Omental fat pad (tissue), 4 donors: ENCODE results near the gene CFAP46. TPM values are rescaled to one million over a fixed set of nuclear protein-coding genes. Genes with fewer than 3 reads are reported as not detected.

Experiments used
- ATAC-seq: fragments of 150-250 bp; one replicate; pipeline ENCODE4 v1.9.1; 2016; ENCODE audit warnings: mild to moderate bottlenecking, moderate library complexity; ENCODE audit not compliant: low FRiP score
- DNase-seq: peaks from one replicate; pipeline ENCODE4 v3.0.0-alpha.2; 2019; ENCODE audit warnings: low spot score
- total RNA-seq, 4 donors: library from RNA; depleted of rRNA; stranded (reverse); fragments of >200 nt; gene quantifications; one replicate each; pipeline ENCODE4 v1.1.0, GENCODE V29; 2016
- TF ChIP-seq, protein P1 (sequence below), 3 donors: fragments of 450-650 bp; IDR thresholded peaks; one replicate each; pipeline ENCODE4 v1.5.1; 2016 to 2017; ENCODE audit warnings: antibody characterized with exemption in 3 of 3, mild to moderate bottlenecking in 3 of 3, moderate library complexity in 2 of 3

Gene CFAP46
- total RNA-seq, 4 donors from 2014 or later: 0.24 to 0.37 TPM; not detected in 2

DNA sequence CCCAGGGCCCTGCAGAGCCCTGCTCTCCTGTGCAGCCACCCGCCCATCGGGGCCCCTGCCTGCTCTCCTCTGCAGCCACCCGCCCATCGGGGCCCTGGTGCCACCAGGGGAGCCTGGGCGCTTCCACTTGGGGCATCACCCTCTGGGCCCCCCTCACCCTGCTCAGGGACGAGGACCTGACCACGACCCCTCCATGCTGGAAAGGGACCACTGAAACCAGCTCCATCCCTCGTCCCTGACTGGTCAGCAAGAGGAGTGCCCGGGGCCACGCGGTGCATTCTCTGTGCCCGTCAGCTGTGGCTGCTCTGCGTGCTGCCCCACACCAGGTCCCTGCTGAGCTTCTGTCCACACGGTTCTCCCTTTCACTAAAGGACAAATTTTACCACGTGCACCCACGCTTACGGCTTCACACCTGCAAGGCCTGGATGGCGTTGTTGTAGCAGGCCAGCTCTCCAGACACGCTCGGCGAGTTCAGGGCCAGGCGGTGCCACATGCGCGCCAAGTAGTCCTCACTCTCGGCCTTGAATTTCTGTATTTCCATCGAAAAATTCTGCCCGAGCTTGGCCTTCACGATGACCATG is 57.6 kb downstream of the CFAP46 start:
- ATAC-seq (no peak), DNase-seq (no peak)
- TF ChIP-seq, protein P1, sequence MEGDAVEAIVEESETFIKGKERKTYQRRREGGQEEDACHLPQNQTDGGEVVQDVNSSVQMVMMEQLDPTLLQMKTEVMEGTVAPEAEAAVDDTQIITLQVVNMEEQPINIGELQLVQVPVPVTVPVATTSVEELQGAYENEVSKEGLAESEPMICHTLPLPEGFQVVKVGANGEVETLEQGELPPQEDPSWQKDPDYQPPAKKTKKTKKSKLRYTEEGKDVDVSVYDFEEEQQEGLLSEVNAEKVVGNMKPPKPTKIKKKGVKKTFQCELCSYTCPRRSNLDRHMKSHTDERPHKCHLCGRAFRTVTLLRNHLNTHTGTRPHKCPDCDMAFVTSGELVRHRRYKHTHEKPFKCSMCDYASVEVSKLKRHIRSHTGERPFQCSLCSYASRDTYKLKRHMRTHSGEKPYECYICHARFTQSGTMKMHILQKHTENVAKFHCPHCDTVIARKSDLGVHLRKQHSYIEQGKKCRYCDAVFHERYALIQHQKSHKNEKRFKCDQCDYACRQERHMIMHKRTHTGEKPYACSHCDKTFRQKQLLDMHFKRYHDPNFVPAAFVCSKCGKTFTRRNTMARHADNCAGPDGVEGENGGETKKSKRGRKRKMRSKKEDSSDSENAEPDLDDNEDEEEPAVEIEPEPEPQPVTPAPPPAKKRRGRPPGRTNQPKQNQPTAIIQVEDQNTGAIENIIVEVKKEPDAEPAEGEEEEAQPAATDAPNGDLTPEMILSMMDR (IDR thresholded peaks at IDR 0.05): no peak

DNA sequence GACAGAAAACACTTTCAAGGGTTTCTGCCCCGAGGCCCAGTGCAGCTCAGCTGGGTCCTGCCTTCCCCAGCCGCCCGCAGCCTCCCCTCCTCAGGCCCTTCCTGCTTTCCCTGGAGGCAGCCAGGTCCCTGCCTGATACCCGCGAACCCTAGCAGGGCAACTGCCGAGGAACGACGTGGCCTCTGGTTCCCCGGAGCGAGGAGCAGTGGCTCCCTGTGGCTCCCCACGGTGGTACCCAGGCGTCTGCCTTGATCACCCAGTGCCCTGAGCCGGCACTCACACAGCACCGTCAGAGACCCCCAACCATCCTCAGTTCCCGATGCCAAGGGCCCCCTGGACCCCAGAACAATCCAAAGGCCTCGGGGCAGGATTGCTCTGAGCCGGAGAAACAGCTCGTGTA is 58.3 kb downstream of the CFAP46 start:
- ATAC-seq (no peak), DNase-seq (no peak)
- TF ChIP-seq, protein P1 (IDR thresholded peaks at IDR 0.05): no peak

DNA sequence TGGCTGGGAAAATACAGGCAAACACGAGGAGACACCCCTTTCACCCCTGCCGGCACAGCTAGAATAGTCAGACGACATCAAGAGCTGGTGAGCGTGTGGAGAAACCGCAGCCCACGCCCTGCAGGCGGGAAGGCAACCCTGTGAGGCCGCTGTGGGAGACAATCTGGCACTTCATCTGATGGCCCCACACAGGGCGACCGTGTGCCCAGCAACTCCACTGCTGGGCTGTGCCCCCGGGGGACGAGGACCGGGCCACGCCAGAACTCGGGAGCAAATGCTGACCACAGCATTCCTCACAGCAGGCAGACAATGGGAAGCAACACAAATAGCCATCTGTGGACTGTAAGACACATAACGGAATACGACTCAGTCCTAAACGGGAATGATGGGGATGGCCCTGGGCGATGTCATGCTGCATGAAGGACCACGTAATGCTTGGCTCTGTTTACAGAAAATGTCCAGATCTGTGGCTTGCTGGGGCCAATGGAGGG is 58.9 kb downstream of the CFAP46 start:
- DNase-seq (no peak), ATAC-seq (no peak)
- TF ChIP-seq, protein P1 (IDR thresholded peaks at IDR 0.05): no peak

DNA sequence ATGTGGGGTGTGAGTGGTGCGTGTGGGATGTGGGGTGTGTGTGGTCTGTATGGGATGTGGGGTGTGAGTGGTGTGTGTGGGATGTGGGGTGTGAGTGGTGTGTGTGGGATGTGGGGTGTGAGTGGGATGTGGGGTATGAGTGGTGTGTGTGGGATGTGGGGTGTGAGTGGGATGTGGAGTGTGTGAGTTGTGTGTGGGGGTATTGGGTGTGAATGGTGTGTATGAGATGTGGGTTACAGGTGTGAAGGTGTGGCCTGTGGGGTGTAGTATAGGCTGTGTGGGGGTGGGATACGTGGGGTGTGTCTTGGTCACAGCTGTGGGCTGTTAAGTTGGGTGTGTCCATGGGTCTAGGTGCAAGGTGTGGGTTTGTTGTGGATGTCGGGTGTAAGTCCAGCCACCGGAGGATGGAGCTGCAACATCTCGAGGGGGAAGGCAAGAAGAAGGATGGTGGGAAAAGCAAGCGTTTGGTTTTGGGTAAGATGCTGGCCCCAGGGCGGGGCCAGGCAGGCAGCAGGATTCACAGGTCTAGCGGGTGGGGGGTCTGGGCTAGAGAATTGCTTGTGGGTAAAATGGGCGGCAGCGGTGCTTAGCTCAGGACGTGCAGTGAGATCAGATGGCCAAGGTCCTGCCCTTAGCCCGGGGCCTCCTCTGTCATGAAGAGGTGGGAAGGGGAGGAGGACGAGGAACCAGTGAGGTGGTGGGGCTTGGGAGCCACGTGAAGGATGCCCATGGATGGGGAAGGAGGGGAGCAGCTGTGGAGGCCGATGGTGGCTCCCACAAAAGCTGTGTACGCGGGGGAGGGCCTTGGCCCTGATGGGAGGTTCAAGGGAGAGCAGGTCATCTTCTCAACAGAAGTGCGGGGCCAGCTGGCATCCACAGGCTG is 60.1 kb downstream of the CFAP46 start:
- no peak for DNase-seq
- no peak for ATAC-seq
- TF ChIP-seq, protein P1 (IDR thresholded peaks at IDR 0.05): no peak

DNA sequence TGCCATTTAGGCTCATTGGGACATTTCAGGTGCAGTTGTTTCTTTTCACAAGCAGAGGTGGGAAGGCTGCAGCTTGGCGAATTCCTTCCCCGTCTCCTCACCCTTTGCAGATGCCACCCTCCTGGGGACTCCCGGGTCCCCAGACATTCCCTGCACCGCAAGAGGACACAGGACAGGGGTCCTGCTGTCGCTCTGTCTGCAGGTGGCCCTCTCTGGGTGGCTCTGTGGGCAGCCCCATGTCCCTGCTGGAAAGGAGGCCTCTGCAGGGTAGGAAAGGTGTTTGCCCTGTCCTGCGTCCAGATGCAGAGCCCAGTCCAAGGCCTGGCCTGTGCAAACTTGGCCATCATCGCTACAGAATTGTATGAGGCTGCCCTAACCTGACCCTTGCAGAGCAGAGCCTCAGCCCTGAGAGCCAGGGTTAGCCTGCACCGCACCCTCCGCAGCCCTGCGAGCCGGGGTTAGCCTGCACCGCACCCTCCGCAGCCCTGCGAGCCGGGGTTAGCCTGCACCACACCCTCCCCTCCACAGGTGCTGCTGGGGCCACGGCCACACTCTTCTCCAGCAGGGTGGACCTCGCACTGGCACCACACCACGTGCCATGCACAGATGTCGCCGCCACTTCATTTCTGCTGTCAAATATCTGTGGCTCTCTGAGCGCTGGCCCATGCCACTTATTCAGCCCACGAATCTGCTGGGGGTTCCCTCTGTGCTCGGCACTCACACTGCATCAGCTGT is 61.0 kb downstream of the CFAP46 start:
- TF ChIP-seq, protein P1 (IDR thresholded peaks at IDR 0.05): no peak
- ATAC-seq (no peak), DNase-seq (no peak)

DNA sequence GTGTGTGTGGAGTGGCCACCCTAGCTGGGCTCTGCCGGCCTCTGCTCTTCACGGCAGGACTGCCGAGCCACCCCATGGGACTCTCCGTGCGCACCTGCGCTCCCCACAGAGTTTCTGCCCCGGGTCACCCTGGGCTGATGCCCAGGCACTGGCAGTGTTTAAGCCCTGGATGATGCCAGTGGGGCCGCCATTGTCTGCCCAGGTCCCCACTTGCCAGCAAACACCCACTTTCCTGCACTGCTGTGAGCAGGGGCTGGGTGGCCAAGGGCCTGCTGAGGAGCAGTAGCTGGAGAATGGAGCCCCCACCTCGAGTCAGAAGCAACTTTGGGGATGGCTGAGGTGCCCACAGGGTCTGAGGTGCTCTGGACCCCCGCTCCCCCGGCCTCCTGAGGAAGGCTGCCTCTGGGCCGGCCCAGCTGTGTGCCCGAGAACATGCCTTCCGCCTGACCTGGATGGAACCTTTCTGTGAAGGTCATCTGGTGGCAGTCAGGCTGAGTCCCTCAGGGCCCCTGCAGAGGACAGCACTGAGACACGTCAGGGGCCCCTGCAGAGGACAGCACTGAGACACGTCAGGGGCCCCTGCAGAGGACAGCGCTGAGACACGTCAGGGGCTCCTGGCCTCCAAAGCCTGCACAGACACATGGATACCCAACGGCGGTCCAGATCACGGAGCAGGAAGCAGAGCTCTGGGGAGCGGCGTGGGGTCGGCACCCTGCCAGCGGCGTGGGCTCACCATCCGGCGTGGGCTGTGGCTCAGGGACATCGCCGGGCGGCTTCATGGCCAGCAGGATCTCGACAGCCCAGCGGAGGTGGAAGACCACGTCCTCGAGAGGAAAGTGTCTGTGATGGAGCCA is 62.0 kb downstream of the CFAP46 start:
- TF ChIP-seq, protein P1 (IDR thresholded peaks at IDR 0.05): no peak
- no peak for DNase-seq

More for the DNA sequence above, 62.0 kb downstream of the CFAP46 start:
- ATAC-seq: no peak
